VCaP (cell line): ENCODE data around the gene R3HDM4.

Experiments used
- H3K27ac ChIP-seq: fragments of 450-650 bp; 2 replicates; pipeline ENCODE4 v1.5.1; 2017
- TF ChIP-seq, protein P1 (sequence below): fragments of 450-650 bp; conservative IDR thresholded peaks from 2 replicates; pipeline ENCODE4 v1.5.1; 2017; ENCODE audit warnings: mild to moderate bottlenecking, moderate library complexity

R3HDM4 gene

DNA sequence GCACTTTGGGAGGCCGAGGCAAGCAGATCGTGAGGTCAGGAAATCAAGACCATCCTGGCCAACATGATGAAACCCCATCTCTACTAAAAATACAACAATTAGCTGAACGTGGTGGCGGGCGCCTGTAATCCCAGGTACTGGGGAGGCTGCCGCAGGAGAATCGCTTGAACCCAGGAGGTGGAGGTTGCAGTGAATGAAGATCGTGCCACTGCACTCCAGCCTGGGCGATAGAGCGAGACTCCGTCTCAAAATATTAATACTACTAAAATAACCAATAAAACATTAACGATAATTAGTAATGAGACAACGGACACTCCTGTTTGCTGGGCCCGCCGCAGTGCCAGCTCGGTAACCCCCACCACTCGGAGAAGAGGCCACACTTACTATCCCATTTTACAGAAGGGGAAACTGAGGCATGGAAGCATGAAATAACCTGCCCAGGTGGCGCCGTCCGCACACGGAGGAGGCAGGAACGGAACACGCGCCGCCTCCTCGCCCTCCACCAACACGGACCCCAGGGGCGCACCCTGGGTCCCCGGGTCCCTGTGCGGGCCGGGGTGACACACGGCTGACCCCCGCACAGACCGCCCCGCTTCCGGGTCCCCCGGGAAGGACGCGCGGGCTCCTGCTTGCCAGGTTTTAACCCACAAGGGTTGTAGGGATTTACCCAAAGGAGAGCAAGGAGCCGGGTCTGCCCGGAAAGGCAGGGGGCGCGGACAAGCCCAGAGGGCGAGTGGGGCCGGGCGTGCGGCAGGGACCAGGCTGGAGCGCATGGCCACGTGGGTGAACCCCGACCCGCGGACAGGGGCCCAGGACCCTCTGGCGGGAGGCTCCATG, 1.6 kb downstream of the R3HDM4 start:
- TF ChIP-seq, protein P1, sequence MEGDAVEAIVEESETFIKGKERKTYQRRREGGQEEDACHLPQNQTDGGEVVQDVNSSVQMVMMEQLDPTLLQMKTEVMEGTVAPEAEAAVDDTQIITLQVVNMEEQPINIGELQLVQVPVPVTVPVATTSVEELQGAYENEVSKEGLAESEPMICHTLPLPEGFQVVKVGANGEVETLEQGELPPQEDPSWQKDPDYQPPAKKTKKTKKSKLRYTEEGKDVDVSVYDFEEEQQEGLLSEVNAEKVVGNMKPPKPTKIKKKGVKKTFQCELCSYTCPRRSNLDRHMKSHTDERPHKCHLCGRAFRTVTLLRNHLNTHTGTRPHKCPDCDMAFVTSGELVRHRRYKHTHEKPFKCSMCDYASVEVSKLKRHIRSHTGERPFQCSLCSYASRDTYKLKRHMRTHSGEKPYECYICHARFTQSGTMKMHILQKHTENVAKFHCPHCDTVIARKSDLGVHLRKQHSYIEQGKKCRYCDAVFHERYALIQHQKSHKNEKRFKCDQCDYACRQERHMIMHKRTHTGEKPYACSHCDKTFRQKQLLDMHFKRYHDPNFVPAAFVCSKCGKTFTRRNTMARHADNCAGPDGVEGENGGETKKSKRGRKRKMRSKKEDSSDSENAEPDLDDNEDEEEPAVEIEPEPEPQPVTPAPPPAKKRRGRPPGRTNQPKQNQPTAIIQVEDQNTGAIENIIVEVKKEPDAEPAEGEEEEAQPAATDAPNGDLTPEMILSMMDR = no peak
- H3K27ac ChIP-seq = no peak overlapping the region

DNA sequence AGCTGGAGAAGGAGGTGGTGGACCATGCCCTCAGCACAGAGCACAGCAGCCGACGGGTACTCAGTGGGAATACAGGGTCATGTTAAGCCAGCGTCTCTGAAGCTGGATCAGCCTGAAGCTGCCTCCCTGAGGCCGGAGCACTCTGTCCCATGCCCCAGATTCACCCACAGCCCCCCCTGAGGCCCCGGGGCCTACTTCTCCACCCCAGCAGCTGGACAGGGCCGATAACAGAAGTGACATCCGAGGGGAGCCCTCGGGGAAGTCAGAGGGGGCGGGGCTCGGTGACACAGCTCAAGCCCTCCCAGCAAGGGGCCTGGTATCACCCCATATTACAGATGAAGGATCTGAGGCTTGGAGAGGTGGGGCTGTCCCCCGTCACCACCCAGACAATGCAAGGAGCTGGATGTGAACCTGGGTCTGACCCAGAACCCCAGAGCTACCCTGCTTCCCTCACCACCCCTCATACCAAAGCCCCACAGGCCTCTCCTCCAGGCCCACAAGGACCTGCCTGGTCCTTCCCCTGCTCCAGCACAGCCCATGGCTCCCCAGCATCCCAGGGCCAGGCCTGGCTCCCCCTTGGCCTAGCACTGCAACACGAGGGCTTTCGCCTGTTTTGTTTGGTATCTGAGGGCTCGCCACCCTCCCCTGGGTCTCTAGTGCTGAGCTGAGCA, 5.7 kb downstream of the R3HDM4 start:
- H3K27ac ChIP-seq = no peak overlapping the region
- TF ChIP-seq, protein P1 = no peak

DNA sequence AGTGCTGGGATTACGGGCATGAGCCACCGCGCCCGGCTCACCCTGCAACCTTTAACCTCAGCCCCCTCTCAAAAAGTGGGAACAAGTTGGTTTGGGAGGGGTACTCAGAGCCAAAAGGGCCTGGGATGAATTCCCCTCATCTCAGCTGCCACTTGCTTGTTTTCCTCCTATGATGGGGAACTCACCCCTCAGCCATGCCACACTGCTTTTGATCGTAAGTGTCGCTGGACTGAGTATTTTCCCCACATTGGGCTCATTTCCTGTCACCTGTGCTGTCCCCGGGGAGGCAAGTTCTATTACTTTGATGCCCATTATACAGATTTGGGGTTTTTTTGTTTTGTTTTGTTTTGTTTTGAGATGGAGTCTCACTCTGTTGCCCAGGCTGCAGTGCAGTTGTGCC, 6.5 kb downstream of the R3HDM4 start:
- no peak overlapping the region for H3K27ac ChIP-seq
- TF ChIP-seq, protein P1 = no peak

DNA sequence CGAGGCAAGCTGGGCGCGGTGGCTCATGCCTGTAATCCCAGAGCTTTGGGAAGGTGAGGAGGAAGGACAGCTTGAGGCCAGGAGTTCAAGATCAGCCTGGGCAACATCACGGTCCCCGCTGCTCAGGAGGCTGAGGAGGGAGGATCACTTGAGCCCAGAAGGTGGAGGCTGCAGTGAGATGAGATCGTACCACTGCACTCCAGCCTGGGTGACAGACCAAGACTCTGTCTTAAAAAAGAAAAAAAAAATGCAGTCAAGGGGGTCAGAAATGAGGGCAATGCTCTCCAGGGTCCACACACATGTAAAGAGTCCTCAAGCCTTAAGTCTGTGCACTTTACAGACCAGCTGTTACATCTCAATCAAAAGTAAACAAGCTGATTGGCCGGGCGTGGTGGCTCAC, 8.5 kb downstream of the R3HDM4 start:
- TF ChIP-seq, protein P1 = no peak
- no peak overlapping the region for H3K27ac ChIP-seq

DNA sequence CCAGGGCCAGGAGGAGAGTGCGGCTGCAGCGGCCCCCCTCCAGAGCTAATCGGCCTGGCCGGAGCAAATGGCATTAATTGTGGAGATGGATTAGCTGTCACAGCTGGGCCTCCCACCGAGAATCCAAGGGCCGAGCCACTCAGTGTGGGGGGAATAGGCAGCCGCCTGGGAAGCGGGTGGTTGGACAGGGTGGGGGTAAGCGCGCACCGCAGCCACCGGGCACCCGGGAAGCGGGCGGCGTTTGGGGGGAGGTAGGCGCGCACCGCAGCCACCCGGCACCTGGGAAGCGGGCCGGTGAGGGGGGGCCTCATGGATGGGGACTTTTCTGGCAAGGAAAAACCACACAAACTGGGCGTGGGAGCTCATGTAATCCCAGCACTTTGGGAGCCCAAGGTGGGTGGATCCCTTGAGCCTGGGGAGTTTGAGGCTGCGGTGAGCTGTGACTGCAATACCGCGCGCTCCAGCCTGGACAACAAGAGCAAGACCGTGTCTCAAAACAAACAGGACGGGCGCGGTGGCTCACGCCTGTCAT, 9.7 kb downstream of the R3HDM4 start:
- TF ChIP-seq, protein P1 = no peak
- H3K27ac ChIP-seq = no peak overlapping the region

DNA sequence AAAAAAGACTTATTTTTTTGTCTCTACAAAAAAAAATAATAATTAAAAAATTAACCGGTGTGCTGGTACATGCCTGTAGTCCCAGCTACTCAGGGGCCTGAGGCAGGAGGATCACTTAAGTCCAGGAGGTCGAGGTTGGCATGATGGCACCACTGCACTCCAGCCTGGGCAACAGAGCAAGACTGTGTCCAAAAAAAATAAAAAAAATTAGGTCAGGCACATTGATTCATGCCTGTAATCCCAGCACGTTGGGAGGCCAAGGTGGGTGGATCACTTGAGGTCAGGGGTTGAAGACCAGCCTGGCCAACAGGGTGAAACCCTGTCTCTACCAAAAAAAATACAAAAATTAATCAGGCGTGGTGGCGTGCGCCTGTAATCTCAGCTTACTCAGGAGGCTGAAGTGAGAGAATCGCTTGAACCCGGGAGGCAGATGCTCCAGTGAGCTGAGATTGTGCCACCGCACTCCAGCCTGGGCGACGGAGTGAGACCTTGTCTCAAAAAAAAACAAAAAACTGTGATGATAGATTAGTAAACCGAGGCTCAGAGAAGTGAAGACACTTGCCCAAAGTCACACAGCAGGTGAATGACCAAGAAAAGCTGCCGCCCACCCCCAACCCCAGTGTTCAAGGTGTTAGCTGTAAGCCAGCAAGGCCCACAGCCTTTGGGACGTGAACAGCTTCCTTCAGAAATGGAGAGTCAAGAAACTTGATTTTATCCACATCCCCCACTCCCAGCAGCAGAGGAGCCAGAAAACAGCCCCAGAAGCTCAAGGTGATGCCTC, 10.4 kb downstream of the R3HDM4 start:
- no peak overlapping the region for H3K27ac ChIP-seq
- TF ChIP-seq, protein P1 = no peak

DNA sequence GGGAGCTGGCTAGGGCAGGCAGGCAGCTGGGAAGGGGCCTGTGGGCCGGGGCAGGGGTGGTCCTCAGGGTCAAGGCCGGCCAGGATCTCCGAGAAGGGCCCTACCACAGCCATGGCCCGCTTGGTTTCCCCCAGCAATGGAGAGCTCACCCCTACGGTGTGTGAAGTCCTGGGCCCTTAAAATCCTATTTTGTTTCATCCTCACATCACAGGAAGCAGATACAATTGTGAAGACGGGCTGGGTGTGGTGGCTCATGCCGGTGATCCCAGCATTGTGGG, 11.0 kb downstream of the R3HDM4 start:
- H3K27ac ChIP-seq = no peak overlapping the region
- TF ChIP-seq, protein P1 = no peak
